ENCODE data around the gene CS.

Gene CS

GRCh38 chr12:56304276-56304675, 4.1 kb upstream of the CS start:
- no peak for DNase-seq (ENCODE audit: low read depth)
- no peak overlapping the region for H3K4me3 ChIP-seq (replicated peaks; ENCODE audit: low read depth, low read length)
- TF ChIP-seq CTCF (IDR thresholded peaks at IDR 0.05; ENCODE audit: low read length, missing control alignments): no peak

- no peak for DNase-seq (ENCODE audit: low read depth)
- peak overlapping the region; percentile 95 for H3K4me3 ChIP-seq (replicated peaks; ENCODE audit: low read depth, low read length)
- no peak for TF ChIP-seq CTCF (IDR thresholded peaks at IDR 0.05; ENCODE audit: low read length, missing control alignments)
Measured at GRCh38 chr12:56300644-56301464, 724 bp upstream of the CS start.

DNA sequence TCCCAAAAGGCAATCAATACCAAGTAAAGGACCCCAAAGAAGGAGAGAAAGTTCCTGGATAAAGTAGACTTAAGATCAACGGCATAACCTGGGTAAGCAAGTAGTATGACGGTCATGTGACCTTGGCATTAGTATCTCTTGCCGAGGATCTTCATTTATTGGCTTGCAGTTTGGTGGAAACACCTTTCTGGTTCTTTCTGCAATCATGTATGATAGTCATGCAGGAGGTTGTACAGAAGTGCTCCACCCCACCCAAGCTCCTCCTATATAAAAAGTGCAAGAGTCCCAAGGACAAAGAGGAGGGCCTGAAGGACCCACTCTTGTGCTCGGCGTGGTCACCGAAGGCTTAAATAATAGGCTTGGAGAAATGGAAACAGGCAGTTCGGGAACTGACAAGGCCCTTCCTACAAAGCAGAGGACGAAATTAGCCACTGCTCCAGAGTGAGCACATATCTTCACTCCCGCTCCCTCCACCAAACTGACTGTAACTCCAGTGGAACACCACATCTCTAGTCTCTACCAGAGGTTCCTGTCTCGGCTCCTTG, 750 bp downstream of the CS start:
- no peak for TF ChIP-seq CTCF (IDR thresholded peaks at IDR 0.05; ENCODE audit: low read length, missing control alignments)
- peak overlapping the region; percentile 95 for H3K4me3 ChIP-seq (replicated peaks; ENCODE audit: low read depth, low read length)
- DNase-seq (ENCODE audit: low read depth): no peak

- no peak for DNase-seq (ENCODE audit: low read depth)
- peak overlapping the region; percentile 95 for H3K4me3 ChIP-seq (replicated peaks; ENCODE audit: low read depth, low read length)
- no peak for TF ChIP-seq CTCF (IDR thresholded peaks at IDR 0.05; ENCODE audit: low read length, missing control alignments)
Measured at GRCh38 chr12:56298828-56299227, 1.3 kb downstream of the CS start.

- TF ChIP-seq CTCF (IDR thresholded peaks at IDR 0.05; ENCODE audit: low read length, missing control alignments): no peak
- no peak for DNase-seq (ENCODE audit: low read depth)
- no peak overlapping the region for H3K4me3 ChIP-seq (replicated peaks; ENCODE audit: low read depth, low read length)
Measured at GRCh38 chr12:56297400-56297799, 2.7 kb downstream of the CS start.

DNA sequence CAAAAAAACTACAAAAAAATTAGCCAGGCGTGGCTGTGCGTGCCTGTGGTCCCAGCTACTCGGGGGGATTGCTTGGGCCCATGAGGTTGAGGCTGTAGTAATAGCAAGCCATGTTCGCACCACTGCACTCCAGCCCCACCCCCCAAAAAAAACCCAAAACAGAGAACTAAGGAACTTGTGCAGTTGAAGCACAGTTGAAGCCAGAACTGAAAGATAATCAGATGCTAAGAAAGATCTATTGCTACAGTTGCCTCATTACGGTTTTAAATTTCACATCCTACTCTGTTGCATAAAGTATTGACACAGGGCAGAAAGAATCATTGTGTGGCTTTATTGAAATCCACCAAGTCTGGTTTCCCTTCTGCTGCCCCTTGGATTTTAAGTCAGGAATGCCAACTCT, 3.8 kb downstream of the CS start:
- DNase-seq (ENCODE audit: low read depth): no peak
- no peak overlapping the region for H3K4me3 ChIP-seq (replicated peaks; ENCODE audit: low read depth, low read length)
- TF ChIP-seq CTCF (IDR thresholded peaks at IDR 0.05; ENCODE audit: low read length, missing control alignments): no peak

GRCh38 chr12:56293795-56294194, 6.3 kb downstream of the CS start:
- H3K4me3 ChIP-seq (replicated peaks; ENCODE audit: low read depth, low read length): no peak overlapping the region
- DNase-seq (ENCODE audit: low read depth): no peak
- no peak for TF ChIP-seq CTCF (IDR thresholded peaks at IDR 0.05; ENCODE audit: low read length, missing control alignments)
